HUES64 (cell line): ENCODE results near the gene MATCAP1.

ENCODE experiments used
- H3K27ac ChIP-seq: 2 replicates; pipeline ENCODE4 v1.7.0; 2013; ENCODE audit warnings: low read depth, low read length, inconsistent platforms
- H3K27me3 ChIP-seq: 2 replicates; pipeline ENCODE4 v1.6.1; 2013; ENCODE audit warnings: mild to moderate bottlenecking, low read length; ENCODE audit not compliant: insufficient read depth
- H3K36me3 ChIP-seq: 2 replicates; pipeline ENCODE4 v1.6.1; 2013; ENCODE audit warnings: mild to moderate bottlenecking, low read length; ENCODE audit not compliant: insufficient read depth
- H3K4me1 ChIP-seq: 2 replicates; pipeline ENCODE4 v1.6.1; 2013; ENCODE audit warnings: mild to moderate bottlenecking, low read length, moderate library complexity; ENCODE audit not compliant: insufficient read depth
- H3K4me3 ChIP-seq: 2 replicates; pipeline ENCODE4 v1.5.1; 2013; ENCODE audit warnings: mild to moderate bottlenecking, low read length, moderate library complexity
- H3K9ac ChIP-seq: 2 replicates; pipeline ENCODE4 v1.6.1; 2013; ENCODE audit warnings: mild to moderate bottlenecking, low read depth, low read length
- H3K9me3 ChIP-seq: 2 replicates; pipeline ENCODE4 v1.6.1; 2013; ENCODE audit warnings: low read depth, low read length; ENCODE audit not compliant: insufficient read depth
- WGBS: fragments of 150-250, 120-280 bp; methylation state at CpG from one replicate; pipeline ENCODE4 v1.1.7; 2013; ENCODE audit warnings: missing lambda C conversion rate; 5-methylcytosine and 5-hydroxymethylcytosine counted together

The MATCAP1 gene

DNA sequence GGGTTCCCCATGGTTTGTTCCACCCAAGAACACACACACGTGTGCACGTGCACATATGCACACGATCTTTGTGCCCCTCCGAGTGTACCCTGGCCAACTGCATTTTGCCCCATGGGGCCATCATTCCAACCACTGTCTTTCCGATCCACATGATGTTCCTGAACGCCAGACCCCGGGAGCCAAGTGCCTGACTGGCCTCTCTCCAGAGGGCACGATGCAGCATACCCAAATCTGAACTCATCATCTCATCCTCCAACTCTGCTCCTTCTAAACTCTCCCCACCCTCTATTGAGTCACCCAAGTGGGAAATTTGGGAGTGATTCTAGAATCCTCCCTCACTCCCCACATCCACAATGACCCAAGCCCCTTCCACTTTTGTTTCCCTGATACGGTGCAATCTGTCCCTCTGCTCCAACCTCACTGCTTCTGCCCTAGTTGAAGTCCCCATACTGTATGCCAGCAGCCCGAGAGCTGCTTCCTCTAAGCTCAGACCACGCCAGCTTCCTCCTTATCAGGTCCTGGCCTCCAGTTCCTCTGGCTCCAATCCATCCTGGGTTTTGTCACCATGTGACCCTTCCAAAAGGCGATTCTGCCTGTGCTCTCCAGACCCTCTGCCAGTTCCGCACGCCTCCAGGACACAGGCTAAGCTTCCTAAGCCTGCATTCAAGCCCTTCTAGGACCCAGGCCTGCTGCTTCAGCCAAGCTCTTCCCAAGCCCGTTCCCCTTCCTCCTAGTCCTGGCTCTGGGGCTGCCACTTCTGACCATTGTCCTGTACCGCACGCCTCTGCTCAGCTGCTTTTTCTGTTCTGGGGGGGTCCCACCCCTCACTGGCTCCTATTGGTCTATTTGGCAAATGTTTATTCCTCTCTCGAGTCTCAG, 33.1 kb upstream of the MATCAP1 start:
- H3K9ac ChIP-seq, result no peak overlapping the region
- H3K27me3 ChIP-seq, result peaks cover 3% of the 10 kb centered on the region; the same call in 1 of the 2 replicates
- no peak overlapping the region for H3K27ac ChIP-seq
- no peak overlapping the region for H3K4me3 ChIP-seq
- no peaks in the 10 kb centered on the region for H3K4me1 ChIP-seq
- no peaks in the 10 kb centered on the region for H3K36me3 ChIP-seq
- WGBS, result 90% methylated on average over 18 of the region's 18 CpGs
- H3K9me3 ChIP-seq, result no peaks in the 10 kb centered on the region

DNA sequence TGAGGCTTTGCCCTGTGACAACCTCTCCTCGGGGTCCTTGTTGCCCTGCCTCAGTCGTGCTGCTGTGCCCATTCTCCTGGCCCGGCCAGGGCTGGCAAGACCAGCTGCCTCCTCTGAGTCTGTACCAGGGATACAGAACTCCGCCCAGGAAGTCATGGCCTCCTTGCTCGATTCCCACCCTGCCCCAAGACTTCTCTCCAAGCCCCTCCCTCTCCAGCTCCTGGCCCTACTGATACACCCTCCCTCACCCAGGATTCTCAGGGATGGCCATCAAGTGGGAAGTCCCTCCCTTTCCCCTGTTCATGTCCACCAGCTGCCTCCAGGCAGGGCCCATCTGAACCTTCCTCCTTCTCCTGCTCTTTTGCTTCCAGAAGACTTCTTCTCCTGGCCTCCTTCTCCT, 31.9 kb upstream of the MATCAP1 start:
- H3K4me1 ChIP-seq, result no peaks in the 10 kb centered on the region
- H3K9me3 ChIP-seq, result no peaks in the 10 kb centered on the region
- no peak overlapping the region for H3K9ac ChIP-seq
- H3K36me3 ChIP-seq, result no peaks in the 10 kb centered on the region
- WGBS, result 74% methylated on average over 5 of the region's 5 CpGs
- H3K27me3 ChIP-seq, result peaks cover 3% of the 10 kb centered on the region; the same call in 1 of the 2 replicates
- no peak overlapping the region for H3K4me3 ChIP-seq
- H3K27ac ChIP-seq, result no peak overlapping the region

DNA sequence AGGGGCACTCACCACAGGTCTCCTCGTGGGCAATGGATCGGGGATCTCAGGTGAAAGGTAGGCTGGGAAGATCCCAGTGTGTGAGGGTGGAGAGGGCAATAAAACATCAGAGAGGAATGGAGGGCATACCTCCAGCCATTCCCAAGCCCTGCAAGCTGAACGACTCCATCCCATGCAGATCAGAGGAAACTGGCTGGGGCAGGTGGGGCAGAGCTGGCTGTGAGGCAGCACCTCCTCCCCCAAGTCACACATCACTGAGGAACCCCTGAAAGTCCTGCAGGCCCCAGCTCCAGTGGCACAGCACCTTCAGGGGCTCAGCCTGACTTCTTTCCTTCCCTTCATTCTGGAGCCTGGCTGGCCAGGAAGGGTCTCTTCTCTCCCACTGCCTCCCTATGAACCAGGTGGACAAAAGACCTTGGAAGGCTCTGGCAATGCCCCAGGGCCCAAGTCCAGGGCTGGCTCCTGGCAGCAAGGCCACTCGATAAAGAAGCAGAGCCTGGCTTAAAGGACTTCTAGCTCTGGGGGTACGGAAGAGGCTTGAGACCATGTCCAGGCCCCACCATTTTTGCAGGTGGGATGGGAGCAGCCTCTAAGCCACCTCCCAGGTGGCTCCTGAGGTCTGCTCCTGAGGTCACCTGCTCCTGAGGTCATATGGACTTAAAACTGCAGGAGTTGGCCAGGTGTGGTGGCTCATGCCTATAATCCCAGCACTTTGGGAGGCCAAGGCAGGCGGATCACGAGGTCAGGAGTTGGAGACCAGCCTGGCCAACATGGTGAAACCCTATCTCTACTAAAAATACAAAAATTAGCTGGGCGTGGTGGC, 29.6 kb upstream of the MATCAP1 start:
- Histone ChIP-seq H3K4me1 (no peaks in the 10 kb centered on the region), H3K4me3 (no peak overlapping the region), H3K9me3 (no peaks in the 10 kb centered on the region), H3K27me3 (peaks cover 3% of the 10 kb centered on the region; the same call in 1 of the 2 replicates), H3K36me3 (no peaks in the 10 kb centered on the region), H3K27ac (no peak overlapping the region), H3K9ac (no peak overlapping the region)
- WGBS, result 87% methylated on average over 8 of the region's 8 CpGs

DNA sequence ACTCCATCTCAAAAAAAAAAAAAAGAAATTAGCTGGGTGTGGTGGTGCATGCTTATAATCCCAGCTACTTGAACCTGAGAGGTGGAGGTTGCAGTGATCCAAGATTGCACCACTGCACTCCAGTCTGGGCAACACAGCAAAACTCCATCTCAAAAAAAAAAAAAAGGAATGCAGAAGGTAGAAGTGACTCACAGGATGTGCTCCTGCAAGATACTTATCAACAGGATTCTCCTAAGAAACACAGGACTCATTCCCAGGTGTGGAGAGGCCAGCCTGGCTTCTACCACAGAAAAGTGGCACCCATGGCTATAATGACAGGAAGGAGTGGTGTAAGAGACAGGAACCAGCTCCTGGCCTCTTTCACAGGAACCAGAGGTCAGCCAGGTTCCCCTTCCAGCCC, 29.0 kb upstream of the MATCAP1 start:
- Histone ChIP-seq H3K27ac (no peak overlapping the region), H3K4me1 (no peaks in the 10 kb centered on the region), H3K9me3 (no peaks in the 10 kb centered on the region), H3K9ac (no peak overlapping the region), H3K36me3 (no peaks in the 10 kb centered on the region), H3K4me3 (no peak overlapping the region), H3K27me3 (peaks cover 3% of the 10 kb centered on the region; the same call in 1 of the 2 replicates)

DNA sequence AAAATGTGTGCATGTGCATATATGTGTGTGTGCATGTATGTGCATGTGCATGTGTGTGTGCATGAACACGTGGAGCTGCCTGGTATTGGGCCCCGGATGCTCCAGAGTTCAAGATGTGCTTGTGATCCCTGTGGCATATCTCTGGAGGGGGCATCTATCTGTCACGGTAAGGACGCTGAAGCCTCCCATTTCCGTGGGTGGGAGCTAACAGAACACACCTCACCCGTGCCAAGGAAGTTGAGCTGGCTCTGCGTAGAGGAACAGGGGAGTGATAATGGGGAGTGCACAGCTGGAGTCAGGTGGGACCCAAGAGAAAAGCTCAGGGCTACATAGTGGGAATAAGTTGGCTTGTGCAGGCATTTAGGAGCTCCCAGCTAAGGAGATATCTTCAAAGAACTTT, 27.9 kb upstream of the MATCAP1 start:
- no peak overlapping the region for H3K27ac ChIP-seq

DNA sequence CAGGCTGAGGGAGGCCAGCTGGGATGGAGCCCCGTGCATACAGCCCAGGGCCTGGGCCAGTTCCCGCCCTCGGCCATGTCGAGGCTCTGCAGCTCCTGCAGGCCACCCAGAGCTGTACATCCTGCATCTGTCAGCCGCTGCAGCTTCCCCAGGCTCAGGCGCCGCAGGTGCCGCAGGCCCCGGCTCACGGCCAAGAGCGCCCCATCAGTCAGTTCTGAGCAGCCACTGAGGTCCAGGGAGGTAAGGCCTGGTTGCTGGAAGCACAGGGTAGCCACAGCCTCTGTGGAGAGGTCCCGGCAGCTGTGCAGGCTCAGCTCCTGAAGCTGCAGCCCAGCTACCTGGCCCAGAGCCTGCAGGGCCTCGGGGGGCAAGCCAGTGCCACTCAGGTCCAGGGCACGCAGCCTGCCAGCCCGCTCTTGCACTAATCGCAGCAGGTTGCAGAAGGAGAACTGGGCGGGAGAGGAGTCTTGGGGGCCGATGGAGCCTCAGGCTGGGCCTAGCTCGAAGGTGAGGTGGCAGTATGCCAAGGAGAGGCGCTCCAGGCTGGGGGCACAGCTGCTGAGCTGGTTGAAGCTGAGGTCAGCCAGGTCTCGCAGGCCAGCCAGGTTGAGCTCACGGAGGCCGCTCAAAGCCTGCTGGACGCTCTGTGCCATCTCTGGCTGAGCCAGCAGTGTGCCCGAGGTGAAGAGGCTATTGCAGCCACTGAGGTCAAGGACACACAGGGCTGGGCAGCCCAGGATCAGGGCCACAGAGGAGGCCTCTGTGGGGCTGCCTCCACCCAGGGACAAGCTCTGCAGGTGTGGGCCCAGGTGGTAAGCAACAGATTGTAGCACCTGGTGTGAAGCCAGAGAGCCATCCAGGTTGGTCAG, 26.5 kb upstream of the MATCAP1 start:
- no peaks in the 10 kb centered on the region for H3K36me3 ChIP-seq
- H3K4me1 ChIP-seq, result peaks cover 8% of the 10 kb centered on the region; the same call in 1 of the 2 replicates
- no peak overlapping the region for H3K4me3 ChIP-seq
- H3K27me3 ChIP-seq, result no peaks in the 10 kb centered on the region; the same call in 1 of the 2 replicates
- 88% methylated on average over 25 of the region's 25 CpGs for WGBS
- H3K9ac ChIP-seq, result no peak overlapping the region; the same call in 1 of the 2 replicates
- H3K27ac ChIP-seq, result no peak overlapping the region
- no peaks in the 10 kb centered on the region for H3K9me3 ChIP-seq

More for the DNA sequence above, 27.9 kb upstream of the MATCAP1 start:
- Histone ChIP-seq H3K36me3 (no peaks in the 10 kb centered on the region), H3K4me1 (peaks cover 8% of the 10 kb centered on the region; the same call in 1 of the 2 replicates), H3K4me3 (no peak overlapping the region), H3K27me3 (peaks cover 3% of the 10 kb centered on the region; the same call in 1 of the 2 replicates), H3K9ac (no peak overlapping the region), H3K9me3 (no peaks in the 10 kb centered on the region)
- 86% methylated on average over 7 of the region's 7 CpGs for WGBS

DNA sequence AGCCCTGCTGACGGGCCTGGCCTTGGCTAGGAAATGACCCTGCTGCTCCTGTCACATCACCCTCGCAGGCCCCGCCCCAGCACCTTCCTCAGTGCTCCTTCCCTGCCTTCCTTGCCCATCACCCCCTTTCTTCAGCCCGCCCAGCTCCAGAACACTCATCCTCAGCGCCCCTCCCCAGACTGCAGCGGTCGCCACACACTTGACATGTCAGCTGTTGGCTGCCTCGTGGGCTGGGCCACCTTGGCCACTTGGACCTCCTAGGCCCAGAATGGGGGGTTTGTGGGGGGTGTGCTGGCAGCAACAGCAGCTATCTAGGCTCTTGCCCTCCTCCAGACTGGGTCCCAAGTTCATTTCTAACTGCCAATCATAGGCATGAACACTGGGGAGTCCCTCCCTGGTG, 25.8 kb upstream of the MATCAP1 start:
- Histone ChIP-seq H3K4me1 (peaks cover 8% of the 10 kb centered on the region; the same call in 1 of the 2 replicates), H3K27ac (no peak overlapping the region), H3K36me3 (no peaks in the 10 kb centered on the region), H3K4me3 (no peak overlapping the region), H3K27me3 (no peaks in the 10 kb centered on the region; the same call in 1 of the 2 replicates), H3K9ac (no peak overlapping the region), H3K9me3 (no peaks in the 10 kb centered on the region)
- 82% methylated on average over 8 of the region's 8 CpGs for WGBS

DNA sequence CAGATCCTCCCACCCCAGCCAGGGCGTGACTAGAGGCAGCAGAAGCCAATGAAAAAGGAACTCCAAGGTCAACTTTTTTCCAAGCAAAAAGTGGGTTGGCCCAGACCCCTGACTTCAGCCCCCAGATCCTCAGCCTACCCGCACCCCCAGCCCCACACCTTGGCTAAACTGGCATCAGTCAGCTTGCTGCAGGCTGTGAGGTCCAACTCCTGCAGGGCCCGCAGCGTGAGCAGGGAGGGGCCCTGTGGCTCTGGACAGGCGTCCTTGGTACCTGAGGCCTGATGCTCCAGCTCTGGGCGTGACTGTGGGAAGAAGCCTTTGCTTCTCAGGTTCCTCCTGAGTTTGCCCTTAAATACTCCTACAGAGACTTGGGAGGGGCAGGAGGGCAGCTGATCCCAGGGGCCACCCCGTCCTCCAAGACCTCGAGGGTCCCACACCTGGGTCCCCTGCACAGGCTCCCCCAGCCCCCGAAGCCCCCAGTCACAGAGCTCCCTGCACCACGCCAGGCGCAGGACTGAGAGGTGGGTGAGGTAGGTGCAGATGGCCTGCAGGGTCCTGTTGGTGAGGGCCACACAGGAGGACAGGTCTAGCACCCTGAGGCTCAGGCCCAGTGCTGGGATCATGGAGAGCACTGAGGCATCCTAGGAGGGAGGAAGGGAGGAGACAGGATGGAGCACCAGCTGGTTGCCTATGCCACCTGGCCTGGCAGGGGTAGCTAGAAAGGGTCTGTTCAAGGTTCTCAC, 24.6 kb upstream of the MATCAP1 start:
- no peak overlapping the region for H3K9ac ChIP-seq
- H3K4me1 ChIP-seq, result peaks cover 8% of the 10 kb centered on the region; the same call in 1 of the 2 replicates
- peaks cover 6% of the 10 kb centered on the region for H3K36me3 ChIP-seq
- no peaks in the 10 kb centered on the region; the same call in 1 of the 2 replicates for H3K27me3 ChIP-seq
- H3K9me3 ChIP-seq, result no peaks in the 10 kb centered on the region
- WGBS, result 95% methylated on average over 11 of the region's 11 CpGs
- no peak overlapping the region for H3K27ac ChIP-seq
- no peak overlapping the region for H3K4me3 ChIP-seq

DNA sequence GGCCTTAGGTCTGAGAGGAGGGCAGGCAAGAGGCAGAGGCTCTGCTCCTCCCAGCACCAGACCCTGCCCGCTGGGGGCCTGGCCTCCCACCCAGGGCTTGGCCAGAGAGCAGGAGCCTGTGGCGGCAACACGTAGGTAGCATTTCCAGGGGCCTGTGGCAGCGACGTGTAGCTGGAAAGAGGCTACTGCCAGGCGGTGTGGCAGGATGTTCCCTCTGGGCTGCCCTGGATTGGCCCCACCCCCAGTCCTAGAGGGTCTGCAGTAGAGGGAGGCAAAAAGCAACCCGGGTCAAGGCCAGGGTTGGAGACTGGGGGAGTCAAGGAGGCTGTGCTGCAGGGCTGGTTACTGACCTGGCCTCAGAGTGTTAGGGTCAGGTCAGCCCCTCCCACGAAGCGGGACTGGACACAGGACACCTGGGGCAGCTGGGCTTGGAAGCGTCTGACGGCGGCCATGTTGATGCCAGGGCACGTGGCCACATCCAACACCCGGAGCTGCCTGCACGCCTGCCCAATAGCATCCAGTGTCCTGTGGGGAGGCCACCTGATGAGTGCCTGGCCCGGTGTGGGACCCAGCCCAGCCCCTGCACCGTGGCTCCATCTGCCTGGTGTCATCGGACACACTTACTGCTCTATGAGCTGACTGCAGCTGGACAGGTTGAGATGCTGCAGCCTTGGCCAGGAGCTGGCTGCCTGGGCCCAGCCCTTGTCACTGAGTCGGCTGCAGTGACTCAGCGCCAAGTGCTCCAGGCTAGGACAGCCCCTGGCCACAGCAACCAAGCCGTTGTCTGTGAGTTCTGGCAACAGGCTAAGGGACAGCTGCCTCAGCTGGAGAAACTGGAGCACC, 23.7 kb upstream of the MATCAP1 start:
- H3K36me3 ChIP-seq, result peaks cover 12% of the 10 kb centered on the region
- H3K4me1 ChIP-seq, result peaks cover 8% of the 10 kb centered on the region; the same call in 1 of the 2 replicates
- WGBS, result 76% methylated on average over 21 of the region's 21 CpGs
- H3K27me3 ChIP-seq, result no peaks in the 10 kb centered on the region
- no peak overlapping the region for H3K9ac ChIP-seq
- no peak overlapping the region for H3K4me3 ChIP-seq
- no peaks in the 10 kb centered on the region for H3K9me3 ChIP-seq
- H3K27ac ChIP-seq, result no peak overlapping the region
